EH (cell line): Measurements from ENCODE around the gene MTHFD1L.
"Not testable (repeated sequence)": the region's sequence is repeated elsewhere in the genome, so short reads cannot be mapped to it uniquely, and the experiment has no call there.

Experiments
- DNase-seq: peaks from one replicate; pipeline ENCODE4 v3.0.0-alpha.2; 2015; ENCODE audit warnings: low read depth

Gene MTHFD1L

GRCh38 chr6:151067684-151068596 is 202.4 kb downstream of the MTHFD1L start:
- DNase-seq = peak; percentile 97

- peak; percentile 88 for DNase-seq
Measured at GRCh38 chr6:151068761-151069312, 203.3 kb downstream of the MTHFD1L start.

GRCh38 chr6:151069641-151070040 is 204.1 kb downstream of the MTHFD1L start:
- DNase-seq = no peak

GRCh38 chr6:151070631-151071051 is 205.1 kb downstream of the MTHFD1L start:
- DNase-seq = peak; percentile 92

GRCh38 chr6:151071295-151071694 is 205.8 kb downstream of the MTHFD1L start:
- peak; percentile 94 for DNase-seq

GRCh38 chr6:151073146-151073545 is 207.6 kb downstream of the MTHFD1L start:
- DNase-seq = no peak

GRCh38 chr6:151073701-151074100 is 208.2 kb downstream of the MTHFD1L start:
- DNase-seq = no peak

- no peak for DNase-seq
Measured at GRCh38 chr6:151075005-151075404, 209.5 kb downstream of the MTHFD1L start.

GRCh38 chr6:151075527-151075926 is 210.0 kb downstream of the MTHFD1L start:
- DNase-seq = peak; percentile 51

GRCh38 chr6:151075930-151076555 is 210.5 kb downstream of the MTHFD1L start:
- peak; percentile 30 for DNase-seq

- DNase-seq = no peak
Measured at GRCh38 chr6:151078655-151079054, 213.2 kb downstream of the MTHFD1L start.

- DNase-seq = no peak
Measured at GRCh38 chr6:151081656-151082055, 216.2 kb downstream of the MTHFD1L start.

GRCh38 chr6:151082079-151082478 is 216.6 kb downstream of the MTHFD1L start:
- DNase-seq = no peak

- DNase-seq = no peak
Measured at GRCh38 chr6:151084275-151084674, 218.8 kb downstream of the MTHFD1L start.

GRCh38 chr6:151087055-151087454 is 221.6 kb downstream of the MTHFD1L start:
- DNase-seq = not testable (repeated sequence)

GRCh38 chr6:151087861-151088598 is 222.5 kb downstream of the MTHFD1L start:
- peak; percentile 81 for DNase-seq

- DNase-seq = no peak
Measured at GRCh38 chr6:151088599-151088935, 223.1 kb downstream of the MTHFD1L start.

GRCh38 chr6:151088963-151089362 is 223.5 kb downstream of the MTHFD1L start:
- no peak for DNase-seq

- DNase-seq = no peak
Measured at GRCh38 chr6:151089978-151090377, 224.5 kb downstream of the MTHFD1L start.

- DNase-seq = no peak
Measured at GRCh38 chr6:151091571-151091970, 226.1 kb downstream of the MTHFD1L start.

GRCh38 chr6:151092591-151092990 is 227.1 kb downstream of the MTHFD1L start:
- DNase-seq = no peak

GRCh38 chr6:151093706-151094105 is 228.2 kb downstream of the MTHFD1L start:
- DNase-seq = no peak
